ENCODE data around the gene CERS6. TPM values are rescaled to one million over a fixed set of nuclear protein-coding genes. Genes with fewer than 3 reads are reported as not detected.

Gene CERS6
- total and polyA plus RNA-seq, 2 experiments from 2014 or later, result 40.9 to 99.1 TPM

DNA sequence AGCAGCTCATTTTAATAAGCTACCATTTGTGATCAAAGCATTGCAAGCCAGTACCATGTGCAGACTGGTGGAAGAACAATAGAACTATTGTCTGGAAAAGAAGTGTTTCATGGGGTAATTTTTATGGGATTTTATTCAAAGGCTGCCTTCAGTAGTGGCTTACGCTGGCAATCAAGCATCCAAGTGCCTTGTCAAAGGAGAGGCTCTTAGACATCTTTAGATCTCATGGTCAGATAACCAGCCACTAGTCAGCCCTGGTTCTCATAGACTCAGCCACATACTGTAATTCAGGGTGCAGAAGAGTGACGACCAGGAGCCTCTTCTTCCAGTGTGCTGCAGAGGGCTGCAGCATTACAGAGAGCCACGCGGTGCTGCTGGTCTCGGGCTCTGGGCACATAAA, 247.9 kb downstream of the CERS6 start:
- H3K4me1 ChIP-seq (ENCODE audit: insufficient read depth), result peaks cover 34% of the 10 kb centered on the region
- DNase-seq (ENCODE audit: low spot score), result no peak

DNA sequence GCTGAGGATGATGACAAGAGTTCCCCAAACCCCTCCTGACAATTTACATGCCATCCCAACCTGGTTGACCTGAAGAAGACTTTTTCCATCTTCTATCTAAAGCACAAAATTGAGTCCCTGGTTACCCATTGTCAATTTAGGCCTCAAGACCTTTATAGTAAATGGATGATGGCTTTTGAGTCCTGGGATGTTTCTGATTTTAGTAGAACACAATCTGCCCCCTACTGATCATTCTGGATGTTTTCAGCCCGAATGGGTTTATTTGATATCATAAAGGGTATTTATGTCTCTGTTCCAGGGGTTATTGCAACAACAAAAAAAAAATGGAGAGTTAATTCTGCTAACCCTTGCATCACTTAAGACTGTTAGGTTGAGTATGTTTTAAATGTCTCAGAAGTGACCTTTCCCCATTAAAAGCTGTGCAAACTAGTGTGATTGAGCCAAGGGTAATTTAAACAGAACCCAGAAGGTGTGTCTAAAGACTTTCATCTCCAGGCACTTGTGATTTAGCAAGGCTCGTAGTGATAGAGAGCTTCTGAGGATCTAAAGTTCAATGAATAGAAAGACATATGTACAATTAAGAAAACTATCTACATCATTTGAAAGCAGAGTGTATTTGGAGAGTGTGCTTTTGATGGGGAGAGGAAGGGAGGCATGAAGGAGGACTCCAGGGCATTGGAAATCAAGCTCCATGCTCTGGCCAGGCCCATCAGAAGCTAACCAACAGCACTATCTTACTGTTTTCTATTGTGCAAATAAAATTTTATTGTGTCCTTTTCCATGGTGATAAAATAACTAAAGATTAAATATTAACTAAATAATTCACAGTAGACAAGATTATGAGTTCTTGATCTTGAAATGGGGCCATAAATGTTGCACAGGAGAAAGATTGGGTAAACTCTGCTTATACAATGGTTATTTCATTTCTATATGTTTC, 249.7 kb downstream of the CERS6 start:
- Histone ChIP-seq H3K9me3 (ENCODE audit: low read depth) (no peaks in the 10 kb centered on the region), H3K9me2 (replicated peaks; ENCODE audit: insufficient read depth) (no peaks in the 10 kb centered on the region), H2AFZ (no peak overlapping the region), H3K4me1 (ENCODE audit: insufficient read depth) (peaks cover 26% of the 10 kb centered on the region), H3K36me3 (replicated peaks; ENCODE audit: insufficient read depth, low read depth) (no peaks in the 10 kb centered on the region), H3K27me3 (no peaks in the 10 kb centered on the region), H3K4me2 (peak overlapping the region; percentile 7), H3K4me3 (no peak overlapping the region), H3K27ac (peak overlapping the region; percentile 21), H3K79me2 (peaks cover 34% of the 10 kb centered on the region), H4K20me1 (ENCODE audit: insufficient read depth, poor library complexity, severe bottlenecking) (no peaks in the 10 kb centered on the region)
- TF ChIP-seq EZH2 (IDR thresholded peaks at IDR 0.05; ENCODE audit: borderline replicate concordance), result no peak
- TF ChIP-seq CTCF (IDR thresholded peaks at IDR 0.05; ENCODE audit: poor library complexity), result peak; percentile 36
- TF ChIP-seq EZH2phosphoT487 (IDR thresholded peaks at IDR 0.05; ENCODE audit: low read depth, severe bottlenecking, unreplicated experiment), result no peak
- peak; percentile 31 for DNase-seq (ENCODE audit: low spot score)
- WGBS (ENCODE audit: low lambda C conversion rate, missing lambda C conversion rate), result 54% methylated on average over 2 of the region's 2 CpGs

More for the DNA sequence above, 247.9 kb downstream of the CERS6 start:
- Histone ChIP-seq H2AFZ (no peak overlapping the region), H3K4me3 (no peak overlapping the region), H3K9me3 (ENCODE audit: low read depth) (no peaks in the 10 kb centered on the region), H3K4me2 (no peak overlapping the region), H3K27me3 (no peaks in the 10 kb centered on the region), H3K9me2 (replicated peaks; ENCODE audit: insufficient read depth) (no peaks in the 10 kb centered on the region), H4K20me1 (ENCODE audit: insufficient read depth, poor library complexity, severe bottlenecking) (no peaks in the 10 kb centered on the region), H3K79me2 (peaks cover 19% of the 10 kb centered on the region), H3K36me3 (replicated peaks; ENCODE audit: insufficient read depth, low read depth) (no peaks in the 10 kb centered on the region), H3K27ac (peak overlapping the region; percentile 21)
- WGBS (ENCODE audit: low lambda C conversion rate, missing lambda C conversion rate), result 93% methylated on average over 5 of the region's 5 CpGs
- TF ChIP-seq EZH2 (IDR thresholded peaks at IDR 0.05; ENCODE audit: borderline replicate concordance) (no peak), EZH2phosphoT487 (IDR thresholded peaks at IDR 0.05; ENCODE audit: low read depth, severe bottlenecking, unreplicated experiment) (no peak), CTCF (IDR thresholded peaks at IDR 0.05; ENCODE audit: poor library complexity) (no peak)

DNA sequence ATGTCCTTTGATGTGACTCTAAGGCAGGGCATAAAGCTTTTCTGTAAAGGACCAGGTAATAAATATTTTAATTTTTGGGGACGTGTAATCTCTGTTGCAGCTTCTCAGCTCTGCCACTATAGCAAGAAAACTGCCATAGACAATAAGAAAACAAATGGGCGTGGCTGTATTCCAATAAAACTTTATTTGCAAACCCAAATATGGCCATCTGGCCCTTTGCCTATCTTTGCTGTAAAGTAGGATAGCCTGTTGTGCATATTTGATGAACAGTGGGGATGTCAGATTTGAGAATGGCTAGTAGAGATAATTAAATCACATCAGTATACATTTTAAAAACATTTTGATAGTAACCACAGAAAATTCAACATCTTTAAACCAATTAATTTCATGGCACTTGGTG, 250.7 kb downstream of the CERS6 start:
- Histone ChIP-seq H3K4me3 (no peak overlapping the region), H3K27ac (peak overlapping the region; percentile 56), H2AFZ (no peak overlapping the region), H3K9me2 (replicated peaks; ENCODE audit: insufficient read depth) (no peaks in the 10 kb centered on the region), H4K20me1 (ENCODE audit: insufficient read depth, poor library complexity, severe bottlenecking) (no peaks in the 10 kb centered on the region), H3K79me2 (peaks cover 34% of the 10 kb centered on the region), H3K4me1 (ENCODE audit: insufficient read depth) (peaks cover 20% of the 10 kb centered on the region), H3K27me3 (no peaks in the 10 kb centered on the region), H3K4me2 (no peak overlapping the region), H3K9me3 (ENCODE audit: low read depth) (no peaks in the 10 kb centered on the region), H3K36me3 (replicated peaks; ENCODE audit: insufficient read depth, low read depth) (no peaks in the 10 kb centered on the region)
- WGBS (ENCODE audit: low lambda C conversion rate, missing lambda C conversion rate), result 84% methylated on average over 2 of the region's 2 CpGs
- TF ChIP-seq EZH2phosphoT487 (IDR thresholded peaks at IDR 0.05; ENCODE audit: low read depth, severe bottlenecking, unreplicated experiment), result no peak
- TF ChIP-seq EZH2 (IDR thresholded peaks at IDR 0.05; ENCODE audit: borderline replicate concordance), result no peak
- TF ChIP-seq CTCF (IDR thresholded peaks at IDR 0.05; ENCODE audit: poor library complexity), result no peak
- no peak for DNase-seq (ENCODE audit: low spot score)
